IMR-90 (cell line): ENCODE data around the gene SYNPO2. TPM values are rescaled to one million over a fixed set of nuclear protein-coding genes. Genes with fewer than 3 reads are reported as not detected.

Experiments used
- ATAC-seq: fragments of 200-7000 bp; cut with Tn5 transposase; 2 replicates; pipeline ENCODE4 v1.9.1; 2020; ENCODE audit warnings: low read depth, mild to moderate bottlenecking, moderate library complexity
- BruUV-seq: library from RNA; stranded (reverse); fragments of 400-500 nt; replicated peaks from 2 replicates; lab custom pipeline; 2021; lab: Mats Ljungman, UMichigan
- CTCF ChIA-PET: fragments of 300-600 bp; formaldehyde crosslinking; extraction: SDS; loops from one replicate; lab custom pipeline; 2021; ENCODE audit warnings: antibody characterized with exemption; lab: Yijun Ruan, JAX
- POLR2A ChIA-PET: fragments of 300-600 bp; sonication (Branson Sonifier 250); formaldehyde crosslinking; loops from one replicate; lab custom pipeline; 2022; ENCODE audit warnings: antibody characterized with exemption; ENCODE audit not compliant: unreplicated experiment; lab: Charles Lee
- DNase-seq: peaks from one replicate; pipeline ENCODE4 v3.0.0; 2013
- H2AFZ ChIP-seq: replicated peaks from 2 replicates; pipeline ENCODE3; 2013; ENCODE audit warnings: low read length, mild to moderate bottlenecking; ENCODE audit not compliant: poor library complexity
- H2AK5ac ChIP-seq: 2 replicates; pipeline ENCODE4 v1.6.1; 2013; ENCODE audit warnings: low read depth, low read length, inconsistent platforms
- H2AK9ac ChIP-seq: replicated peaks from 2 replicates; pipeline ENCODE3; 2013; ENCODE audit warnings: mild to moderate bottlenecking, low read depth, low read length, moderate library complexity; ENCODE audit not compliant: poor library complexity
- H2BK120ac ChIP-seq: 2 replicates; pipeline ENCODE4 v1.6.1; 2013; ENCODE audit warnings: low read depth, low read length, inconsistent platforms
- H2BK15ac ChIP-seq: 3 replicates; pipeline ENCODE4 v1.6.1; 2013; ENCODE audit warnings: low read depth, low read length, inconsistent platforms
- H2BK20ac ChIP-seq: 2 replicates; pipeline ENCODE4 v1.6.1; 2013; ENCODE audit warnings: low read depth, mild to moderate bottlenecking, inconsistent platforms, low read length, moderate library complexity
- H2BK5ac ChIP-seq: 2 replicates; pipeline ENCODE4 v1.6.1; 2013; ENCODE audit warnings: mild to moderate bottlenecking, low read depth, low read length, inconsistent platforms; ENCODE audit not compliant: poor library complexity, severe bottlenecking
- H3K14ac ChIP-seq: replicated peaks from 2 replicates; pipeline ENCODE4 v1.6.1; 2013; ENCODE audit warnings: low read depth, low read length, inconsistent platforms
- H3K18ac ChIP-seq: 2 replicates; pipeline ENCODE4 v1.6.1; 2013; ENCODE audit warnings: low read depth, low read length, control low read depth
- H3K23ac ChIP-seq: 2 replicates; pipeline ENCODE4 v1.6.1; 2013; ENCODE audit warnings: low read depth, low read length, inconsistent platforms
- H3K27ac ChIP-seq: 2 replicates; pipeline ENCODE4 v1.5.1; 2013; ENCODE audit warnings: mild to moderate bottlenecking, control low read depth, low read length; ENCODE audit not compliant: insufficient read depth
- H3K27me3 ChIP-seq: 2 replicates; pipeline ENCODE4 v1.6.1; 2013; ENCODE audit warnings: low read length; ENCODE audit not compliant: control insufficient read depth, insufficient read depth
- H3K36me3 ChIP-seq: 2 replicates; pipeline ENCODE4 v1.6.1; 2013; ENCODE audit warnings: low read length, mixed read lengths; ENCODE audit not compliant: control insufficient read depth, insufficient read depth
- H3K4ac ChIP-seq: 2 replicates; pipeline ENCODE4 v1.6.1; 2013; ENCODE audit warnings: low read depth, low read length, inconsistent platforms
- H3K4me1 ChIP-seq: 2 replicates; pipeline ENCODE4 v1.6.1; 2013; ENCODE audit warnings: low read length, mixed read lengths; ENCODE audit not compliant: control insufficient read depth, insufficient read depth
- H3K4me2 ChIP-seq: 2 replicates; pipeline ENCODE4 v1.6.1; 2013; ENCODE audit warnings: low read depth, mild to moderate bottlenecking, control low read depth, low read length, moderate library complexity
- H3K4me3 ChIP-seq: 2 replicates; pipeline ENCODE4 v1.5.1; 2013; ENCODE audit warnings: low read depth, mild to moderate bottlenecking, control low read depth, low read length, moderate library complexity; ENCODE audit not compliant: insufficient read depth
- H3K56ac ChIP-seq: 2 replicates; pipeline ENCODE4 v1.6.1; 2013; ENCODE audit warnings: low read length, inconsistent platforms; ENCODE audit not compliant: insufficient read depth; ENCODE audit errors: extremely low read depth
- H3K79me1 ChIP-seq, 2 experiments: 2 replicates each; pipeline ENCODE4 v1.6.1; 2013; ENCODE audit warnings: low read length in 2 of 2, inconsistent platforms in 1 of 2, low read depth in 1 of 2
- H3K9ac ChIP-seq: 2 replicates; pipeline ENCODE4 v1.6.1; 2013; ENCODE audit warnings: low read depth, low read length, control low read depth
- H3K9me1 ChIP-seq: 2 replicates; pipeline ENCODE4 v1.6.1; 2013; ENCODE audit warnings: low read length, inconsistent platforms; ENCODE audit not compliant: insufficient read depth
- H3K9me3 ChIP-seq: 2 replicates; pipeline ENCODE4 v1.6.1; 2013; ENCODE audit warnings: low read length; ENCODE audit not compliant: control insufficient read depth, insufficient read depth
- H4K20me1 ChIP-seq: 2 replicates; pipeline ENCODE4 v1.6.1; 2013; ENCODE audit warnings: low read length, inconsistent platforms; ENCODE audit not compliant: insufficient read depth
- H4K5ac ChIP-seq: 2 replicates; pipeline ENCODE4 v1.6.1; 2013; ENCODE audit warnings: mild to moderate bottlenecking, low read depth, low read length, control low read depth
- H4K8ac ChIP-seq, 2 experiments: 2 replicates each; pipeline ENCODE4 v1.6.1; 2013; ENCODE audit warnings: low read depth in 2 of 2, low read length in 2 of 2, control low read depth in 1 of 2, inconsistent platforms in 1 of 2
- H4K91ac ChIP-seq: 2 replicates; pipeline ENCODE4 v1.6.1; 2013; ENCODE audit warnings: low read depth, low read length, inconsistent platforms; ENCODE audit not compliant: insufficient read depth
- CEBPB ChIP-seq: IDR thresholded peaks from 2 replicates; pipeline ENCODE4 v1.6.1; 2012; ENCODE audit warnings: low read depth, low read length, improper control_type of control experiment
- CHD1 ChIP-seq: IDR thresholded peaks from 2 replicates; pipeline ENCODE4 v1.6.1; 2012; ENCODE audit warnings: low read depth, low read length, improper control_type of control experiment
- MXI1 ChIP-seq: IDR thresholded peaks from 2 replicates; pipeline ENCODE4 v1.6.1; 2012; ENCODE audit warnings: low read depth, mild to moderate bottlenecking, low read length, moderate library complexity, borderline replicate concordance
- POLR2A ChIP-seq: IDR thresholded peaks from 2 replicates; pipeline ENCODE4 v1.6.1; 2012; ENCODE audit warnings: mild to moderate bottlenecking, low read depth, low read length
- RCOR1 ChIP-seq: IDR thresholded peaks from 2 replicates; pipeline ENCODE4 v1.6.1; 2012; ENCODE audit warnings: mild to moderate bottlenecking, low read length, improper control_type of control experiment; ENCODE audit not compliant: insufficient replicate concordance
- SMC3 ChIP-seq: fragments of 150-350 bp; IDR thresholded peaks from 2 replicates; pipeline ENCODE4 v1.6.1; 2016; ENCODE audit warnings: low read depth, mild to moderate bottlenecking, antibody characterized with exemption, low read length, moderate library complexity
- USF2 ChIP-seq: fragments of 150-350 bp; IDR thresholded peaks from 2 replicates; pipeline ENCODE4 v1.6.1; 2017; ENCODE audit warnings: mild to moderate bottlenecking, antibody characterized with exemption, low read length, low read depth
- WGBS, 2 experiments: methylation state at CpG; one replicate each; pipeline versions ENCODE4 v1.1.5 to v1.1.7; 2013; ENCODE audit warnings: missing lambda C conversion rate in 2 of 2; ENCODE audit not compliant: insufficient read length in 1 of 2; ENCODE audit errors: extremely low coverage in 2 of 2; 5-methylcytosine and 5-hydroxymethylcytosine counted together
- dilution Hi-C: fragments of 300-500 bp; cut with HindIII; formaldehyde crosslinking; loops from one replicate; pipeline ENCODE4 v1.14.3; 2018; ENCODE audit warnings: low sequenced_read_pairs; ENCODE audit not compliant: unreplicated experiment
- in situ Hi-C: fragments of 300-500 bp; cut with MboI; formaldehyde crosslinking; loops from 3 replicates; pipeline ENCODE4 v1.14.3; 2019; ENCODE audit warnings: low sequenced_read_pairs, inconsistent platforms, mixed read lengths
- intact Hi-C: fragments of 100-400 bp; cut with micrococcal nuclease; formaldehyde crosslinking; loops from 2 replicates; pipeline ENCODE4 v1.10.0; 2022
- polyA plus RNA-seq, 3 experiments: library from polyadenylated mRNA; depleted of rRNA; stranded (reverse); fragments of >200 nt; gene quantifications; 2 replicates each; pipeline ENCODE4 v1.2.3, GENCODE V29; 2012; ENCODE audit warnings: low replicate concordance in 1 of 3
- total RNA-seq: library from RNA; depleted of rRNA; stranded (reverse); fragments of >200 nt; gene quantifications from 2 replicates; pipeline ENCODE4 v1.2.3, GENCODE V29; 2012

The SYNPO2 gene
- total and polyA plus RNA-seq, 2 of the 4 experiments (the other 2 are of a cell fraction) = 0.99 to 1.8 TPM

GRCh38 chr4:118985170-118986000 is 96.7 kb downstream of the SYNPO2 start:
- intact Hi-C loops (no loop called here), in situ Hi-C loops (loop anchor here (5.0 to 10.0 kb wide), 4 partner anchors 42 to 509 kb away; partner anchors contain the start of gene USP53), dilution Hi-C loops (no loop called here)
- H3K18ac ChIP-seq = peak overlapping the region; percentile 31
- H2BK20ac ChIP-seq = peak overlapping the region; percentile 83
- TF ChIP-seq SMC3 (no peak), CEBPB (no peak), MXI1 (no peak), USF2 (no peak), CHD1 (no peak), RCOR1 (no peak), POLR2A (no peak)
- H3K27me3 ChIP-seq = no peaks in the 10 kb centered on the region
- 0 out of 2 replicates have a peak, but pooled peaks cover 3% of the 10 kb centered on the region for H3K9me1 ChIP-seq
- peak overlapping the region; percentile 38; the same call in 1 of the 2 replicates for H3K14ac ChIP-seq
- H4K5ac ChIP-seq = peak overlapping the region; percentile 98; the same call in 1 of the 2 replicates
- H3K27ac ChIP-seq = peak overlapping the region; percentile 15; the same call in 1 of the 2 replicates
- peaks cover 31% of the 10 kb centered on the region for H3K4me1 ChIP-seq
- H2AK5ac ChIP-seq = peak overlapping the region; percentile 72
- POLR2A ChIA-PET = interaction anchor here (1.0 kb wide), 1 partner anchor 55 kb away, joined by 3 read pairs; no protein-coding TSS in a partner anchor
- no peak overlapping the region for H3K9ac ChIP-seq
- WGBS, 2 experiments = 92% methylated on average over 2 of the region's 5 CpGs; no CpG with 5 or more reads in 1 of the 2 experiments
- H2BK5ac ChIP-seq = peak overlapping the region; percentile 36
- H3K4ac ChIP-seq = peak overlapping the region; percentile 56
- no peaks in the 10 kb centered on the region for H3K9me3 ChIP-seq
- DNase-seq (no peak), ATAC-seq (no peak)
- no peaks in the 10 kb centered on the region for H3K79me1 ChIP-seq
- H2AK9ac ChIP-seq = no peak overlapping the region
- H3K36me3 ChIP-seq = no peaks in the 10 kb centered on the region
- no TSS peak for BruUV-seq
- no peak overlapping the region for H3K56ac ChIP-seq
- no peak overlapping the region for H3K4me3 ChIP-seq
- H2AFZ ChIP-seq = no peak overlapping the region
- peak overlapping the region; percentile 74 for H2BK120ac ChIP-seq
- CTCF ChIA-PET = no interaction called here
- H4K91ac ChIP-seq = peak overlapping the region; percentile 65
- peak overlapping the region; percentile 84; the same call in 2 of the 3 replicates for H2BK15ac ChIP-seq
- H3K4me2 ChIP-seq = no peak overlapping the region
- peak overlapping the region; percentile 17 to 28; a peak in 2 of 4 replicates for H4K8ac ChIP-seq
- peak overlapping the region; percentile 39; the same call in 1 of the 2 replicates for H3K23ac ChIP-seq
- H4K20me1 ChIP-seq = no peaks in the 10 kb centered on the region
